ENCODE data around the gene DENND10. TPM values are rescaled to one million over a fixed set of nuclear protein-coding genes. Genes with fewer than 3 reads are reported as not detected.
"Not testable (repeated sequence)": the region's sequence is repeated elsewhere in the genome, so short reads cannot be mapped to it uniquely, and the experiment has no call there.

Gene DENND10
- total RNA-seq, 2 experiments from 2014 or later: 45.4 to 49.4 TPM

GRCh38 chr10:119165171-119166117 is 61.5 kb downstream of the DENND10 start, which contains the start of gene SFXN4:
SFXN4 (minus strand) TSS chr10:119165714; CDS start chr10:119165647, 67 bp downstream.
- H3K36me3 Mint-ChIP-seq (ENCODE audit: low read depth): peaks cover 33% of the 10 kb centered on the region
- peak within 1 kb of the TSS; percentile 96 for H3K27ac Mint-ChIP-seq
- no peaks in the 10 kb centered on the region for H3K27me3 Mint-ChIP-seq
- peaks cover 37% of the 10 kb centered on the region for H3K4me1 Mint-ChIP-seq
- no peaks in the 10 kb centered on the region for H3K9me3 Mint-ChIP-seq
- ChIA-PET CTCF (interaction anchor here (0.6 to 1.8 kb wide), 5 partner anchors 10 to 39 kb away, joined by 3 to 6 read pairs (median 3); no protein-coding TSS in a partner anchor), POLR2A (interaction anchor here (0.6 kb wide), 2 partner anchors 76 to 165 kb away, joined by 3 read pairs; no protein-coding TSS in a partner anchor)
- peak within 1 kb of the TSS; percentile 85 for H3K4me3 Mint-ChIP-seq
- peak; percentile 80 for DNase-seq

- Mint-ChIP-seq H3K36me3 (ENCODE audit: low read depth) (peaks cover 33% of the 10 kb centered on the region), H3K27me3 (no peaks in the 10 kb centered on the region), H3K27ac (peak overlapping the region; percentile 96), H3K9me3 (no peaks in the 10 kb centered on the region), H3K4me1 (peaks cover 37% of the 10 kb centered on the region), H3K4me3 (peak overlapping the region; percentile 85)
- ChIA-PET CTCF (interaction anchor here (1.8 kb wide), 1 partner anchor 35 kb away, joined by 6 read pairs; no protein-coding TSS in a partner anchor), POLR2A (interaction anchor here (0.6 kb wide), 1 partner anchor 165 kb away, joined by 3 read pairs; no protein-coding TSS in a partner anchor)
- no peak for DNase-seq
Measured at GRCh38 chr10:119166118-119166500, 62.2 kb downstream of the DENND10 start.

- Mint-ChIP-seq H3K4me1 (peaks cover 37% of the 10 kb centered on the region), H3K9me3 (no peaks in the 10 kb centered on the region), H3K36me3 (ENCODE audit: low read depth) (peaks cover 34% of the 10 kb centered on the region), H3K27ac (peak overlapping the region; percentile 96), H3K27me3 (no peaks in the 10 kb centered on the region), H3K4me3 (peak overlapping the region; percentile 85)
- POLR2A ChIA-PET: no interaction called here
- DNase-seq: no peak
- CTCF ChIA-PET: no interaction called here
Measured at GRCh38 chr10:119166564-119166963, 62.7 kb downstream of the DENND10 start.

- H3K27me3 Mint-ChIP-seq: no peaks in the 10 kb centered on the region
- H3K27ac Mint-ChIP-seq: peak overlapping the region; percentile 96
- ChIA-PET CTCF (interaction anchor here (1.0 kb wide), 1 partner anchor 9 kb away, joined by 3 read pairs; no protein-coding TSS in a partner anchor), POLR2A (no interaction called here)
- no peaks in the 10 kb centered on the region for H3K9me3 Mint-ChIP-seq
- H3K4me1 Mint-ChIP-seq: peaks cover 35% of the 10 kb centered on the region
- H3K36me3 Mint-ChIP-seq (ENCODE audit: low read depth): peaks cover 37% of the 10 kb centered on the region
- H3K4me3 Mint-ChIP-seq: peak overlapping the region; percentile 85
- DNase-seq: no peak
Measured at GRCh38 chr10:119167041-119167440, 63.1 kb downstream of the DENND10 start.

GRCh38 chr10:119174109-119174508 is 70.2 kb downstream of the DENND10 start:
- H3K36me3 Mint-ChIP-seq (ENCODE audit: low read depth): peaks cover 50% of the 10 kb centered on the region
- CTCF ChIA-PET: interaction anchor here (0.6 kb wide), 1 partner anchor 533 kb away, joined by 3 read pairs; no protein-coding TSS in a partner anchor
- no peak overlapping the region for H3K4me3 Mint-ChIP-seq
- H3K9me3 Mint-ChIP-seq: no peaks in the 10 kb centered on the region
- DNase-seq: no peak
- no peaks in the 10 kb centered on the region for H3K27me3 Mint-ChIP-seq
- POLR2A ChIA-PET: no interaction called here
- peaks cover 38% of the 10 kb centered on the region for H3K4me1 Mint-ChIP-seq
- H3K27ac Mint-ChIP-seq: no peak overlapping the region

- Mint-ChIP-seq H3K27ac (peak overlapping the region; percentile 9), H3K4me1 (peaks cover 39% of the 10 kb centered on the region), H3K9me3 (no peaks in the 10 kb centered on the region), H3K4me3 (peak overlapping the region; percentile 12), H3K27me3 (no peaks in the 10 kb centered on the region), H3K36me3 (ENCODE audit: low read depth) (peaks cover 40% of the 10 kb centered on the region)
- ChIA-PET POLR2A (no interaction called here), CTCF (interaction anchor here (0.6 to 1.7 kb wide), 9 partner anchors 9 to 409 kb away, joined by 3 to 9 read pairs (median 3); no protein-coding TSS in a partner anchor)
- DNase-seq: no peak
Measured at GRCh38 chr10:119176166-119176565, 72.3 kb downstream of the DENND10 start.

GRCh38 chr10:119177708-119178371 is 73.9 kb downstream of the DENND10 start:
- no peaks in the 10 kb centered on the region for H3K9me3 Mint-ChIP-seq

GRCh38 chr10:119178372-119179119 is 74.6 kb downstream of the DENND10 start, which contains the start of gene PRDX3:
PRDX3 (minus strand) TSS chr10:119178812; CDS start chr10:119178790, 22 bp downstream.
- Mint-ChIP-seq H3K4me1 (peaks cover 37% of the 10 kb centered on the region), H3K27me3 (no peaks in the 10 kb centered on the region), H3K9me3 (no peaks in the 10 kb centered on the region), H3K27ac (peak within 1 kb of the TSS; percentile 98), H3K4me3 (peak within 1 kb of the TSS; percentile 100), H3K36me3 (ENCODE audit: low read depth) (peaks cover 28% of the 10 kb centered on the region)
- POLR2A ChIA-PET: interaction anchor here (0.7 kb wide), 1 partner anchor 486 kb away, joined by 5 read pairs; no protein-coding TSS in a partner anchor
- CTCF ChIA-PET: interaction anchor here (0.6 to 1.2 kb wide), 4 partner anchors 10 to 47 kb away, joined by 3 to 5 read pairs (median 3); no protein-coding TSS in a partner anchor
- peak; percentile 94 for DNase-seq

More at GRCh38 chr10:119177708-119178371, 73.9 kb downstream of the DENND10 start:
- Mint-ChIP-seq H3K4me1 (peaks cover 37% of the 10 kb centered on the region), H3K27ac (peak overlapping the region; percentile 98), H3K4me3 (peak overlapping the region; percentile 100), H3K27me3 (no peaks in the 10 kb centered on the region), H3K36me3 (ENCODE audit: low read depth) (peaks cover 30% of the 10 kb centered on the region)
- DNase-seq: no peak
- POLR2A ChIA-PET: no interaction called here
- CTCF ChIA-PET: interaction anchor here (0.6 to 1.7 kb wide), 2 partner anchors 11 to 223 kb away, joined by 3 to 9 read pairs; no protein-coding TSS in a partner anchor

GRCh38 chr10:119180850-119181400 is 77.0 kb downstream of the DENND10 start:
- POLR2A ChIA-PET, H3K27me3 Mint-ChIP-seq, H3K4me3 Mint-ChIP-seq, H3K9me3 Mint-ChIP-seq, DNase-seq, H3K27ac Mint-ChIP-seq: not testable (repeated sequence)
- peaks cover 28% of the 10 kb centered on the region for H3K4me1 Mint-ChIP-seq
- CTCF ChIA-PET: interaction anchor here (0.6 to 1.6 kb wide), 5 partner anchors 9 to 265 kb away, joined by 3 to 6 read pairs (median 3); no protein-coding TSS in a partner anchor
- peaks cover 18% of the 10 kb centered on the region for H3K36me3 Mint-ChIP-seq (ENCODE audit: low read depth)

- ChIA-PET CTCF (interaction anchor here (0.6 to 1.0 kb wide), 5 partner anchors 10 to 258 kb away, joined by 3 read pairs; partner anchors contain the start of gene GRK5), POLR2A (no interaction called here)
- Mint-ChIP-seq H3K4me1 (peaks cover 7% of the 10 kb centered on the region), H3K36me3 (ENCODE audit: low read depth) (no peaks in the 10 kb centered on the region), H3K27me3 (no peaks in the 10 kb centered on the region), H3K9me3 (no peaks in the 10 kb centered on the region), H3K27ac (peak overlapping the region; percentile 46), H3K4me3 (no peak overlapping the region)
- no peak for DNase-seq
Measured at GRCh38 chr10:119183664-119184412, 79.9 kb downstream of the DENND10 start.

Data from activated CD4-positive, alpha-beta T cell treated with anti-CD3 and anti-CD28 coated beads, Interleukin-2, amount 10 ng/mL, durations not matched to agents 7 days and 5 days (primary cell).